HCT116 (cell line): ENCODE data around the gene FSTL4.

Experiments
- EZH2 ChIP-seq: fragments of 200-600 bp; sonication (generic); IDR thresholded peaks from 2 replicates; pipeline ENCODE4 v1.6.1; 2017; ENCODE audit warnings: antibody characterized with exemption, mixed run types
- POLR2A ChIP-seq: IDR thresholded peaks from 2 replicates; pipeline ENCODE4 v1.7.0; 2011; ENCODE audit warnings: borderline replicate concordance; ENCODE audit not compliant: insufficient read depth, insufficient read length; ENCODE audit errors: extremely low read depth
- RAD21 ChIP-seq: IDR thresholded peaks from 2 replicates; pipeline ENCODE4 v1.6.1; 2012; ENCODE audit warnings: low read depth, mild to moderate bottlenecking
- TF ChIP-seq, protein P1 (sequence below), 3 experiments: fragments of 200-600 bp in 1 of 3; sonication (generic) in 1 of 3; IDR thresholded peaks in 2 of 3; conservative IDR thresholded peaks in 1 of 3; 2 replicates each; pipeline ENCODE4 v1.5.1; 2012 to 2017; ENCODE audit warnings: low read depth in 2 of 3, low read length in 2 of 3, antibody characterized with exemption in 1 of 3, borderline replicate concordance in 1 of 3, control low read depth in 1 of 3, mild to moderate bottlenecking in 1 of 3, mixed read lengths in 1 of 3, mixed run types in 1 of 3, moderate library complexity in 1 of 3; ENCODE audit not compliant: insufficient read depth in 1 of 3

DNA sequence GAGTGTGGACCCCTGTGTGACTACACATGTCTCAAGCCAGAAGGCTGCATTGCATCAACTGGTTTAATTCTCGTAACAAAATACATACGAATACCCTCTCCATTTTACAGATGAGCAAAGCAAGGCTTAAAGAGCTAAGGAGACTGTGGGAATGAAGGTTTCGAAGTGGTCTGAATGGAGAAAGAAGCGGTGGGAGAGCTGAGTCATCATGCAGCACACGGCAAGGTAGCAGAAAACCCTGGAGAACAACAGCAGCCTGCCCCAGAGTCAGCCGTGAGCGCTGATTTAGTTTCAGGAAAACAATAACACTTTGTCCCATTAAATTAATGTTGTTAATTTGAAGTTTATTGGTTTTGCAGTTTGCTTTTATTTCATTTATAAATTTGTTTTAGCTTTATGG is 336.7 kb downstream of the FSTL4 start:
- TF ChIP-seq, protein P1, sequence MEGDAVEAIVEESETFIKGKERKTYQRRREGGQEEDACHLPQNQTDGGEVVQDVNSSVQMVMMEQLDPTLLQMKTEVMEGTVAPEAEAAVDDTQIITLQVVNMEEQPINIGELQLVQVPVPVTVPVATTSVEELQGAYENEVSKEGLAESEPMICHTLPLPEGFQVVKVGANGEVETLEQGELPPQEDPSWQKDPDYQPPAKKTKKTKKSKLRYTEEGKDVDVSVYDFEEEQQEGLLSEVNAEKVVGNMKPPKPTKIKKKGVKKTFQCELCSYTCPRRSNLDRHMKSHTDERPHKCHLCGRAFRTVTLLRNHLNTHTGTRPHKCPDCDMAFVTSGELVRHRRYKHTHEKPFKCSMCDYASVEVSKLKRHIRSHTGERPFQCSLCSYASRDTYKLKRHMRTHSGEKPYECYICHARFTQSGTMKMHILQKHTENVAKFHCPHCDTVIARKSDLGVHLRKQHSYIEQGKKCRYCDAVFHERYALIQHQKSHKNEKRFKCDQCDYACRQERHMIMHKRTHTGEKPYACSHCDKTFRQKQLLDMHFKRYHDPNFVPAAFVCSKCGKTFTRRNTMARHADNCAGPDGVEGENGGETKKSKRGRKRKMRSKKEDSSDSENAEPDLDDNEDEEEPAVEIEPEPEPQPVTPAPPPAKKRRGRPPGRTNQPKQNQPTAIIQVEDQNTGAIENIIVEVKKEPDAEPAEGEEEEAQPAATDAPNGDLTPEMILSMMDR (IDR thresholded peaks at IDR 0.05 in 2 of 3, conservative IDR thresholded peaks at IDR 0.05 in 1 of 3; ENCODE audit: borderline replicate concordance in 1 of 3, insufficient read depth in 1 of 3, low read depth in 2 of 3, low read length in 2 of 3), result no peak
- TF ChIP-seq EZH2, result no peak
- TF ChIP-seq POLR2A, result no peak
- no peak for TF ChIP-seq RAD21
